HG03196 (cell line): ENCODE results near the gene HSP90B1.
A peak's percentile ranks its signal among the peaks of the same experiment; 100 is the strongest.

Experiments used
- ATAC-seq: cut with Tn5 transposase; IDR thresholded peaks from one replicate; pipeline ENCODE4 v1.9.1; 2021; ENCODE audit not compliant: unreplicated experiment

The HSP90B1 gene

DNA sequence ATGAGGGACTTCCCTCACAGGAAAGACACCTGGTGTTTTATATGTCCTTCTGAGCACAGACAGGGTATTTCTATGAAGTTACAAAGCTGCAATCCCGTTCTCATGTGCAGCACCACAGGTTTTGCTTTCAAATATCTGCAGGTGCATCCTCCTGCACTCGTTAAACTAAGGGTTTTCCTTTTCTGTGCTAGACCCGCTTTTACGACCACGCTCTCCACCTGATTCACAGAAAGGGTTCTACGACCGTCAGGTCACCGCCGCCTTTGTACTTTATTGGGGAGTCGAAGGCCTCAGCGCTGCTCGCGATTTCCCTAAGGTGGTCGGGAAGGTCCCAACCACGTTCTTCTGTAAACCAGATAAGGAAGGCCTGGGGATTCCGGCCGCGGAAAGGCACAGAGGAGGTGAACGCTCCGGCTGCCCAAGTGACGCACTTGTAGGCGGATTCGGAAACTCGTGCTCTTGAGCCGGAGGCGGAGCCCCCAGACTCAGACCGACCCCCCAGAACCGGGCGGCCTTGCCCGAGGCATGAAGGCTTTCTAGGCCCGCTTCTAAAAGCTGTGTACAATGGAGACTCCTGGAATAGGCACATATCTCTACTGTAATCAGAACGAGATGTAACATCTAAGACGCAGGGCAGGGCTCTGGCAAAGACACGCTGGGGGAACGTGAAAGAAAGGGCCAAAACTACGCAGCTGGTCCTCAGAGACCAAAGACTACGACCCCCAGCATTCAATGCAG, 995 bp upstream of the HSP90B1 start:
- ATAC-seq, result peak; percentile 18

DNA sequence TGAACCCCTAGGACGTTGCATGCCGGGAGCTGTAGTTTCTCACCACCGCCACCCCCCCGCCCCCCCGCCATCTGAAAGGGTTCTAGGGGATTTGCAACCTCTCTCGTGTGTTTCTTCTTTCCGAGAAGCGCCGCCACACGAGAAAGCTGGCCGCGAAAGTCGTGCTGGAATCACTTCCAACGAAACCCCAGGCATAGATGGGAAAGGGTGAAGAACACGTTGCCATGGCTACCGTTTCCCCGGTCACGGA, 501 bp upstream of the HSP90B1 start:
- no peak for ATAC-seq

DNA sequence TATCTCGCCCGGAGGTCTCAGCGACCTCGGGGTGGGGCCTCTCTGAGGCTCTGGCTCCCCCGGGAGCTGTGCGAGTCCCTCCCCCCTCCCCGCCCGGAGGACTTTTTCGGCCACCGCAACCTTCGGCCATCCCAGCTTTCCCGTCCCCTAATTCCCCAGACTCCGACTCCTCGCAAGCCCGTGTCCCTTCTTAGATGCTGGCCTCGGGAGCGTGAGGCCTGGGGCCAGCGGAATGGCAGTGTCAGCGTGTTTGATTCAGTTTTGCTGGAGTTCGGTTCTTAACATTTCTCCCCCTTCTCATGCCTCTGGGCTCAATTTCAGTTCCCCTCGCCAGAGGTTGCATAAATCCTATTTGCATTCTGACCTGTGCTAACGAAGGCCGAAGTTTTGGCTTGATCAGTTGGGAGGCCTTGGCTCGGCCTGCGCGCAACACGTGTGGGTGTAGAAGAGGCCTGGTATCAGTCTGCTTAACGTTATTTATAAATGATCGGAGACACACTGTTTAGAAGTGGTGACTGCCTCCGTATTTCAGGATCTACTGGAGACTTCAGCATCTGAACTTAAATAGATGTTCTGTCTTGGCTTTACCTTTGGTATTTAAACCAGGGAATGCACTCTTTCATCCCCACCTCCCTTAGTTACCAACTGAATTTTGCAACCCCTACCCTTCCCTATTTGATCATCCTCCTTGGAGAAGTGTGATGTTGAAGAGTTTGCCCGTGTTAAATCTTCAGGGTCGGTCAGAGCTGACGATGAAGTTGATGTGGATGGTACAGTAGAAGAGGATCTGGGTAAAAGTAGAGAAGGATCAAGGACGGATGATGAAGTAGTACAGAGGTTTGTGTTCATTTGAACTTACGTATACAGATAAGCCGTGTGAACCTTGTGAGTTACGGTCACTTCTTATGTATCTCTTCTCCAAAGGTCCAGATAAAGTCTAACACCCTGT, 851 bp downstream of the HSP90B1 start:
- ATAC-seq, result no peak

DNA sequence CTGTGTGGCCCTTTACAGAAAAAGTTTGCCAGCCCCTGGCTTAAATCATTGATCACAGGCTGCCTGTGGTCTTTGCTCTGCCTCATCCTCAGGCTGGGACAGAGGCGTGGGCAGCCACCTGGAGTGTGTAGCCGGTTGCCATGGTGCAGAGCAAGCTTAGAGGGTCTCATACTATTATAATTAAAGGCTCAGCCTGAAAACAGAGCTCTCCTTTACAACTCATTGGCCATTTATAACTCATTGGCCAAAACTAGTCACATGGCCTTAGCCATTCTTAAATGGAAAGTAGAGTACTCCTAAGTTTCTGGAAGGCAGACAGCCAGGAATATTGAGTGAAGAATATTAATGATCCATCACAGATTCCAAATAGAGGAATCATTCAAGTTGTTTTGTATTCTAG, 3.0 kb downstream of the HSP90B1 start:
- no peak for ATAC-seq

DNA sequence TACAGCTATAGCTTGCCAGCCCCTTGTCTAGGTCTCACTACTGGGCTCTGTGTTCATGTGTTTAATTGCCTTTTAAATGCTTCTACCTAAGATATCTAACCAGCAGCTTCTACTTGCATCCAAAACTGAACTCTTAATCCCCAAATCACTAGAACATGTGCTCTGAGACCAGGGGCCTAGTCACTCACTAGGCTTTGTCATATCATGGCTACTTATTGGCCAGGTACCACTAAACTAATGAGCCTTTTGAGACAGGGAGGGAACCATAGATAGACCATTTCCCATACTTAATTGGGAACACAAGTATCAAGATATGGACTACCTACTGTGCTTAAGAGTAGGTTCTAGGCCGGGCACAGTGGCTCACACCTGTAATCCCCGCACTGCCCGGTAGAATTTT, 6.5 kb downstream of the HSP90B1 start:
- no peak for ATAC-seq

DNA sequence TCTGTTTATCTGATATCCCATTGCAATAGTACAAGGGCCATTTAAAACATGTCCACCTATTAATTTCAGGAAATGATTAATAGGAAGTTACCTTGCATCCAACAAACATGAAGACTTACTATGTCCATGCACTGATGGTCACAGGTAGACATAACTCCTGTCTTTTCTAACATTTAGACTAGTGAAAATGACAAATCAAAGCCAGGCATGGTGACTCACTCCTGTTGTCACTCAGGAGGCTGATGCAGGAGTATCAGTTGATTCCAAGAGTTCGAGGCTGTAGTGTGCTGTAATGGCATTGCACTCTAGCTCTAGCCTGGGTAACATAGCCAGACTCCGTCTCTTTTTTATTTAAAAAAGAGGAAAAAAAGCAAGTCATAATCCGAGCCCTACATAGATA, 14.8 kb downstream of the HSP90B1 start:
- no peak for ATAC-seq

DNA sequence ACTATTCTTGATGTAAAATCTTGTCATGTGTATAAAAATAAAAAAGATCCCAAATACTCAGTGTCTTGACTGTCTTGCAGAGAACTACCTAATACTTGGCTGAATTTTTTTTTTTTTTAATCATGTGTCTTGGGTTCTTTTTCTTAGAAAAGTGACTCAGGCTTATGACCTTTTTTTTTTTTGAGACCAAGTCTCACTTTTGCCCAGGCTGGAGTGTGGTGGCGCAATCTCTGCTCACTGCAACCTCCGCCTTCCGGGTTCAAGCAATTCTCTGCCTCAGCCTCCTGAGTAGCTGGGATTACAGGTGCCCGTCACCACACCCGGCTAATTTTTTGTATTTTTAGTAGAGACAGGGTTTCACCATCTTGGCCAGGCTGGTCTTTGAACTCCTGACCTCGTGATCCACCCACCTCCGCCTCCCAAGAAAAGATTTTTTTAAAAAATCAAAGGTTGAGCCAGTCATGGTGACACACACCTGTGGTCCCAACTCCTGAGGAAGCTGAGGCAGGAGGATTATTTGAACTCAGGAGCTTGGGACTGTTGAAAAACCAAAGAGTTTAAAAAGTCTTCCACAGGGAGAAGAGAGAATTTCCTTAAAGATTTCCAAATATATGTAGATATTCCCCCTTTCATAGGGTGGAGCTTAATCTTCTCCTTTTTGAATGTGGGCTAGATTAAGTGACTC, 17.8 kb downstream of the HSP90B1 start:
- ATAC-seq, result no peak

DNA sequence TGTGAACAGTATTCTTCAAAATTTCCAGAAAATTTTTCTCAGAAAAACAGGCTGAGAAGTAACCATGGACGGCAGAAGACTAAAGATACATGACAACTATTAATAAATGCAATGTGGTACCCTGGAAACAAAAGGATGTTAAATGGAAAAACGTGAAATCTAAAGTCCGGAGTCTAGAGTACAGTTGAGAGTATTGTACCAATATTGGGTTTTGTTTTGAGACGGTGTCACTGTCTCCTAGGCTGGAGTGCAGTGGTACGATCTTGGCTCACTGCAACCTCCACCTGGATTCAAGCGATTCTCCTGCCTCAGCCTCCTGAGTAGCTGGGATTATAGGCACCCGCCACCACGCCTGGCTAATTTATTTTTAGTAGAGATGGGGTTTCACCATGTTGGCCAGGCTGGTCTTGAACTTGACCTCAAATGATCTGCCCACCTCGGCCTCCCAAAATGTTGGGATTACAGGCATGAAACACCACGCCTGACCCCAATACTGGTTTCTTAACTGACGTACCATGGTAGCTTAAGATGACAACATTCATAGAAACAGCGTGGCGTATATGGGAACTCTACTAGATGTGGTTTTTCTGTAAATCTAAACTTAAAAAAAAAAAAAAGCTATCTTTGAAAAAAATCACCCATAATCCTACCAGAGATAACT, 18.7 kb downstream of the HSP90B1 start:
- no peak for ATAC-seq

DNA sequence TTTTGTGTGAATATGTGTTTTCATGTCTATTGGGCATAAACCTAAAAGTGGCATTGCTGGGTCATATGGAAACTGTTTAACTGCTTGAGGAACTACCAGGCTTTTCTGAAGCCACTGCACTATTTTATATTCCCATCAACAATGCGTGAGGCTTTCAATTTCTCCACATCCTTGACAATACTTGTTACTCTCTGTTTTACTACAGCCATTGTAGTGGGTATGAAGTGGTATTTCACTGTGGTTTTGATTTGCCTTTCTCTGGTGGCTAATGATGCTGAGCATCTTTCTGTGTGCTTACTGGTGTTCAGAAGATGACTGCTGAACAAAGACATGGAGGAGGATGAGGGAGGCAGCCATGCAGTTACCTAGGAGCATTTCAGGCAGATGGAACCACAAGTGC, 22.3 kb downstream of the HSP90B1 start:
- no peak for ATAC-seq

DNA sequence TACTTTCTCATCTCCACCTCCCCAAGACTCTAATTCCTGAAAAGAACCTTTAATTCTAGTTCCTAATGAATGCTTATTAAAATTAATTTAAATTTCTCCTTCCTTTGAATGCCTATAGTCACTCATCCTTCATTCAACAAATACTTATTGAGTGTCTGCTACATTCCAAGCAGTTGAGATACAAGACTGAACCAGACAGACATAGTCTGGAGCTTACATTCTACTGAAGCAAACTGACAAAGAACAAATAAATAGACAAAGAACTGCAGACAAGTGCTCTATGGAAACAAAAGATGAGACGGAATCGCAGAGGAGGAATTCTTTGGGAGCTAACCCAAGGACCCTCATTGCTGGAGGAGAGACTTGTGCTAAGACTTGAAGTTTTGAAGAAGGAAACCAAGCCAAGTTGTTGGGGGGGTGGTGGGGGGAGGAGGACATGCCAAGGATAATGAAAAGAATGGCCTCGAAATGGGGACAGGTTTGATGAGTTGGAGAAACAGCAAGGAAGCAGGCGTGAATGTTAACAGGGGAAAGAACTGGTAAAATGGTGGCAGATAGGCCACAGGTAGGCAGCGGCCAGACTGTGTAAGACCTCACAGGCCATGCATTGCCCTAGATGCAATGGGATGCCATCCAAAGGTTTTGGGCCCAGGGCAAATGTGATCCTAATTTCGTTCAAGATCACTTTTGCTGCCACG, 25.8 kb downstream of the HSP90B1 start:
- no peak for ATAC-seq

DNA sequence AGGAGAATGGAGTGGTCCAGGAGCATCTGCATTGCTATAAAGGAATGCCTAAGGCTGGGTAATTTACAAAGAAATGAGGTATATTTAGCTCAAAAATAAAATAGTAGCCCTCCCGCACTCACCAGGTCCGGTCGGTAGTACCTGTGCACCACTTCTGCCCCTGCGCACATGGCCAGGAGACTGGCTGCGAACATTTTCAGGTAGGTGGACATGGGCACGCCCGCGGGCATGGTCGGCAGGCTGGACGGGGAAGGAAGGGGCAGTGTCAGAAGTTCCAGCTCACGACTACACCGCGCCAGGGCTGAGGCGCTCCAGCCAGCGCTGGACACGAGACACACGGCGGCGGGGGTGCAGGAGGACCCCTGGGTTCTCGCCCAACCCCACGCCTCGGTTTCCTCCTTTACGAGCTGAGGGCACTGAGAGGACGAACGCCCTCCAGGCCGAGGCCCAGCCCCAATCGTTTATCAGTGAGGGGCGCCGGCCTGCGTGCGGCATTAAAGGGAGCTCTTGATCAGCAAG, 26.4 kb downstream of the HSP90B1 start:
- peak; percentile 33 for ATAC-seq

DNA sequence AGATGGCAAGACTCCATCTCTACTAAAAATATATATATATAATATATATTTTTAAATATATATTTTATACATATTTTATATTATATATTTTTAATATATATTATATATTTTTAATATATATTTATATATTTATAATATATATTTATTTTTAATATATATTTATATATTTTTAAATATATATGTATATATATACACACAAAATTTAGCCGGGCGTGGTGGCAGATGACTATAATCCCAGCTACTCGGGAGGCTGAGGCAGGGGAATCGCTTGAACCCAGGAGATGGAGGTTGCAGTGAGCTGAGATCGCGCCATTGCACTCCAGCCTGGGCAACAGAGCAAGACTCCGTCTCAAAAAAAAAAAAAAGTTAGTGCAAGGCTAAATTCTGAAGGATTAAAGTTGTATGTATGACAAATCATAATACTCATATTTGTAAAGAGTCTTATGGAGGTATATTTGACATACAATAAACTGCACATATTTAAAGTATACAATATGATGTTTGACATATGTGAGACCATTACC, 27.7 kb downstream of the HSP90B1 start:
- ATAC-seq, result no peak

DNA sequence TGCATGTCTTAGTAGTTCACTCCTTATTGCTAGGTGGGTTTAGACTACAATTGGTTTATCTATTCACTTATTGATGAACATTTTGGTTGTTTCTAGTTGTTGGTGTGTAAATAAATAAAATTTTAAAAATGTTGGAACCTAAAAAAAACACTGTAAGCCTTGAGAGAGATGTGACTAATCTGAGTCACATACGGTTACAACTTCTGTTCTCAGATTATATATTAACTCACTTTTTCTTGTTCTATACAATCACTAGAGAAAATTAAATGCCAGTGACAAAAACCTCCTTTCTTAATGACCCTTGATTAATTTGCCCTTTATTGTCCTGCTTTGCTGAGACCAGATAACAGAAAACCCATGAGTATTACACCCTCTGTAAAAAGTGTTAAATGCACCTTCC, 28.4 kb downstream of the HSP90B1 start:
- ATAC-seq, result no peak

DNA sequence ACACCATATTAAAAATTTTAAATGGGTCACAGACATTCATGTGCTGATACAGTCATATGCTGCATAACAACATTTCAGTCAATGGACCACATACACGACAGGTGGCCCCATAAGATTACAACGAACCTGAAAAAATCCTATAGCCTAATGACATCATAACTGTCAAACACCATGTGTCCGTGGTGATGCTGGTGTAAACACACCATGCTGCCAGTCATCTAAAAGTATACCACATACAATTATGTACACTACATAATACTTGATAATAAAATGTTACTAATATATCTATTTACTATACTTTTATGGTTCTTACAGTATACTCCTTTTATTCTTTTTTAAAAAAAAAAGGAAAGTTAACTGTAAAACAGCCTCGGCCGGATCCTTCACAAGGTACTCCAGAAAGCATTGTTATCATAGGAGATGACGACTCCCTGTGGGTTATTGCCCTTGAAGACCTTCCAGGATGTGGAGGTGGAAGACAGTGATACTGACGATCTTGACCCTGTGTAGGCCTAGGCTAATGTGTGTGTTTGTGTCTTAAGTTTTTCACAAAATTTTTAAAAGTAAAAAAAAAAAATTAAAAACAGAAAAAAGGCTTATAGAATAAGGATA, 30.5 kb downstream of the HSP90B1 start:
- ATAC-seq, result no peak

DNA sequence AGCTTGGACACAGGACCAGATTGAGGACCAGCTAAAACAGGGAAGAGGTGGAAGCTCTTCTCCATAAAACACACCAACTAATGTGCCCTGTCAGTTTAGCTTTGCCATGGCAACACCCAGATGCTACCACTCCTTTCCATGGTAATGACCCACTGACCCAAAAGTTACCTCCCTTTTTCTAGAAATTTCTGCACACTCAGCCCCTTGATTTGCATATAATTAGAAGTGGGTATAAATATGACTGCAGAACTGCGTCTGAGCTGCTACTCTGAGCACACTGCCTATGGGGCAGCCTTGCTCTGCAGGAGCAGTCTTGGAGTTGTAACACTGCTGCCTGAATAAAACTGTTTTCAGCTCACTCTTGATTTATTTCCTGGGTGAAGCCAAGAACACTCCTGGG, 32.3 kb downstream of the HSP90B1 start:
- ATAC-seq, result no peak

DNA sequence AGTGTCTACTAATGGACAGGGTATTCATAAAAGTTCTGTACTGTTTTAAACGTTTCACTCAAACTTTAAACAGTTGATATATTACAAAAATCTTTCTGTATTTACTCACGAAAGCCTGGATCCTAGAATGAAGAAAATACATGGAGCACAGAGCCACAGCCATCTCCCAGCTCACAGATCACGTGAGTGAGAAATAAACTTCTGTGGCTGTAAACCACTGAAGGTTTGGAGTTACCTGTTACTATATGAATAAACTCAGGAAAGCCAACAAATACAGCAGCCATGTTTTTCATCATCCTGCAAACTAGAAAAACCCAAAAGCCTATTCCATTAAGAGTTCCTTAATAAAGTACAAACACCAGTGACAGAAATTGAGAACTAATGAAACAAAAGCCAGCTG, 34.6 kb downstream of the HSP90B1 start:
- ATAC-seq, result no peak

DNA sequence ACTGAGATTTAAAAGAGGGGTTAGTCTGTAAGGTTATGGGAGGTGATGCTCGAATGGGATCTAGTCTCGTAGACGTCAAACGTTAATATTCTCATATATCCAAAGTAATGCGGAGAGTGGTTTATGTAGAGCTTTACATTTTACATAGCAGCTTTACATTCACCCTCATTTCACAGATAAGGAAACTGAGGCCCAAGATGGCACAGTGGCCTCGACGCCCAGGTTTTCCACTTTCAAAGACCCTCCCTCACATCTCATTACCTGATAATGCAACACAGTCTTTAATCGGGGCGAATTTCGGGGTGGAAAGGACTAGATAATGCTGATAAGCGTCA, 35.0 kb downstream of the HSP90B1 start:
- ATAC-seq, result no peak

DNA sequence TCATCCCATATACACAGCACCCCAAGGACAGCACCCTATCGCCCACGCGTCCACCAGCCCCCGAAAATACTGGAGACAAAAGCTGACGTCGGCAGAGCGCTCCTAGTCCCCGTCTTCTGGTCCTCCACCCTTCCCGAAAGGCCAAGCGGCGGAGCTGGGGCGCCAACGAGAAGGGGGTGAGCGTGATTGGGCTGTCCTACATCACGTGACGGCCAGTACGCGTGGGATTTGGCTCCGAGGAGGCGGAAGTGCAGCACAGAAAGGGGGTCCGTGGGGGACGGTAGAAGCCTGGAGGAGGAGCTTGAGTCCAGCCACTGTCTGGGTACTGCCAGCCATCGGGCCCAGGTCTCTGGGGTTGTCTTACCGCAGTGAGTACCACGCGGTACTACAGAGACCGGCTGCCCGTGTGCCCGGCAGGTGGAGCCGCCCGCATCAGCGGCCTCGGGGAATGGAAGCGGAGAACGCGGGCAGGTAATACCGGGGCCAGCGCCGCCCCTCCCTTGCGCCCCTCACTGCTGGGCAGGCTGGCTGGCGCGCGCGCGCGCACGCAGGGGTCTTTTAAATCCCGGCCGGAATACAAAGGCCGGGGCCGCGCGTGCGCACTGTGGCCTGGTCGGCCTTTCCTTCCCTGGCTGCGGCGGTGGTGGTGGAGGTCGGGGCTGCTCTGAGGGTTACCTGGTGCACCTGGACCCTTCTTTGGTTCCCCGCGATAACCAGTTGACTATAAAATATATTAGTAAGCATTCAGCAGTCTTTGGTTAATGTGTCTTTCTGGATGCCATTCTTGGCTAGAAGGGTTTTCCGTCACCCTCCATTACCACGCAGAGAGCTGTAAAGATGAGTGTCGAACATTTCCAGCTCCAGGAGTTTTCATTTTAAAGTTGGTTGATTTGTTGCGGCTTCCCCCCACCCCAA, 35.6 kb downstream of the HSP90B1 start, which contains the start of gene TDG:
Gene TDG, plus strand, starts transcription at position 283 of the 915 bp plus-strand sequence. Its CDS starts 166 bp downstream, at position 449.
- ATAC-seq, result peak; percentile 93

DNA sequence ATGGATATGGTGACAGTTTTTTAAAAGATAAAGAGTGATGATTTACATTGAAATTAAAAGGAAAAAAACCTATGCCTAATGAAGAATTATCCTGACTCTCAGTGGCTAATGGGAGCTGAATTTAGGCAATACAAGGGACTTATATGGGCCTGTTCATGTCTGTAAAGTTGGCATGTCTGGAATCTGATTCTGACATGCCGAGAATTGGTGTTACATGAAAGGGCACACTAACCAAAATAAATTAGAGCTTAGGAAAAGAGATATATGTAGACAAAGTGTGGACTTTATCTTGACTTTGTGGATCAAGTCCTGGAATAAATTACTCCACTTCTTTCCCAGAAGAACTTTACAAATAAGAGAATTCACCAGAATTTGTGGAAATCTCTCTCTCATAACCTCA, 36.5 kb downstream of the HSP90B1 start:
- ATAC-seq, result no peak
